CD14-positive monocyte (primary cell): ENCODE measurements around the gene CSNK1G2. TPM values are rescaled to one million over a fixed set of nuclear protein-coding genes. Genes with fewer than 3 reads are reported as not detected.
A peak's percentile ranks its signal among the peaks of the same experiment; 100 is the strongest.

Source experiments
- DNase-seq, 3 donors: peaks; one replicate each; pipeline ENCODE4 v3.0.0-alpha.2; 2011 to 2022
- H2AFZ ChIP-seq: 2 replicates; pipeline ENCODE4 v1.6.0; 2012; ENCODE audit warnings: mild to moderate bottlenecking, low read depth, low read length, inconsistent platforms; ENCODE audit not compliant: insufficient read depth, poor library complexity, severe bottlenecking
- H3K27ac ChIP-seq, 2 donors: 1 replicate in 1 of 2; 2 replicates in 1 of 2; pipeline ENCODE4 v1.5.1; 2012 to 2013; ENCODE audit warnings: low read length in 2 of 2, control low read depth in 1 of 2, inconsistent platforms in 1 of 2, low read depth in 1 of 2, mild to moderate bottlenecking in 1 of 2
- H3K27me3 ChIP-seq, 2 donors: one replicate each; pipeline versions ENCODE4 v1.6.0 to v1.6.1; 2011 to 2013; ENCODE audit warnings: low read length in 2 of 2; ENCODE audit not compliant: control insufficient read depth in 2 of 2, insufficient read depth in 2 of 2
- H3K36me3 ChIP-seq, 2 donors: replicated peaks in 1 of 2; 1 replicate in 1 of 2; 2 replicates in 1 of 2; pipeline versions ENCODE4 v1.5.1 to v1.6.1; 2012 to 2013; ENCODE audit warnings: low read length in 2 of 2, control low read depth in 1 of 2, inconsistent platforms in 1 of 2, mild to moderate bottlenecking in 1 of 2; ENCODE audit not compliant: insufficient read depth in 2 of 2, control insufficient read depth in 1 of 2
- H3K4me1 ChIP-seq, 2 donors: 1 replicate in 1 of 2; 2 replicates in 1 of 2; pipeline versions ENCODE4 v1.5.1 to v1.6.1; 2012 to 2013; ENCODE audit warnings: low read length in 2 of 2, control low read depth in 1 of 2, inconsistent platforms in 1 of 2, mild to moderate bottlenecking in 1 of 2, moderate library complexity in 1 of 2; ENCODE audit not compliant: insufficient read depth in 2 of 2, control insufficient read depth in 1 of 2
- H3K4me2 ChIP-seq: replicated peaks from 2 replicates; pipeline ENCODE3; 2012; ENCODE audit warnings: low read length, moderate library complexity, mild to moderate bottlenecking; ENCODE audit not compliant: poor library complexity, severe bottlenecking; ENCODE audit errors: extremely low read depth
- H3K4me3 ChIP-seq, 3 experiments: fragments of 200-600 bp in 1 of 3; sonication (generic) in 1 of 3; replicated peaks in 1 of 3; 1 replicate in 2 of 3; 2 replicates in 1 of 3; pipeline ENCODE4 v1.5.1; 2011 to 2013; ENCODE audit warnings: low read length in 3 of 3, mild to moderate bottlenecking in 3 of 3, control low read depth in 2 of 3, low read depth in 2 of 3, inconsistent platforms in 1 of 3, moderate library complexity in 1 of 3
- H3K79me2 ChIP-seq: 2 replicates; pipeline ENCODE4 v1.6.0; 2012; ENCODE audit warnings: mild to moderate bottlenecking, control low read depth, inconsistent platforms, low read length, moderate library complexity; ENCODE audit not compliant: insufficient read depth
- H3K9ac ChIP-seq: 2 replicates; pipeline ENCODE4 v1.6.0; 2017; ENCODE audit warnings: low read length, mild to moderate bottlenecking; ENCODE audit not compliant: insufficient read depth, poor library complexity, severe bottlenecking
- H3K9me3 ChIP-seq, 2 donors: replicated peaks in 1 of 2; 1 replicate in 1 of 2; 2 replicates in 1 of 2; pipeline versions ENCODE4 v1.5.1 to v1.6.1; 2012 to 2013; ENCODE audit warnings: low read length in 2 of 2, control low read depth in 1 of 2; ENCODE audit not compliant: control insufficient read depth in 1 of 2, insufficient read depth in 1 of 2
- H4K20me1 ChIP-seq: 2 replicates; pipeline ENCODE4 v1.6.0; 2012; ENCODE audit warnings: mild to moderate bottlenecking, low read length, control low read depth, moderate library complexity; ENCODE audit not compliant: insufficient read depth
- H3K27ac Mint-ChIP-seq, 7 donors: one replicate each; pipeline ENCODE4 v1.8.0; 2020; ENCODE audit warnings: mild to moderate bottlenecking in 7 of 7, mixed read lengths in 7 of 7, moderate library complexity in 6 of 7, inconsistent platforms in 2 of 7
- H3K27me3 Mint-ChIP-seq, 3 donors: one replicate each; pipeline ENCODE4 v1.8.0; 2021 to 2022; ENCODE audit warnings: low read depth in 3 of 3, mild to moderate bottlenecking in 3 of 3, mixed read lengths in 3 of 3, moderate library complexity in 3 of 3, inconsistent platforms in 1 of 3
- H3K36me3 Mint-ChIP-seq, 2 donors: one replicate each; pipeline ENCODE4 v1.8.0; 2020; ENCODE audit warnings: mixed read lengths in 2 of 2, inconsistent platforms in 1 of 2, mild to moderate bottlenecking in 1 of 2
- H3K4me1 Mint-ChIP-seq: one replicate; pipeline ENCODE4 v1.8.0; 2020; ENCODE audit warnings: mild to moderate bottlenecking, mixed read lengths
- H3K4me3 Mint-ChIP-seq, 2 donors: one replicate each; pipeline ENCODE4 v1.8.0; 2020; ENCODE audit warnings: mild to moderate bottlenecking in 2 of 2, mixed read lengths in 2 of 2, moderate library complexity in 1 of 2
- H3K9me3 Mint-ChIP-seq, 7 donors: one replicate each; pipeline ENCODE4 v1.8.0; 2020 to 2022; ENCODE audit warnings: mixed read lengths in 7 of 7, mild to moderate bottlenecking in 6 of 7, moderate library complexity in 6 of 7, inconsistent platforms in 2 of 7
- CTCF ChIP-seq: fragments of 200-600 bp; IDR thresholded peaks from one replicate; pipeline ENCODE4 v1.8.0; 2022; ENCODE audit warnings: antibody characterized with exemption, mild to moderate bottlenecking
- WGBS: methylation state at CpG from one replicate; pipeline ENCODE4 v1.1.5; 2013; ENCODE audit warnings: missing lambda C conversion rate; ENCODE audit not compliant: insufficient coverage; 5-methylcytosine and 5-hydroxymethylcytosine counted together
- intact Hi-C, 2 donors: fragments of 100-400 bp; cut with micrococcal nuclease; formaldehyde crosslinking; loops; one replicate each; pipeline versions ENCODE4 v1.15.0 to v1.15.1; 2023
- polyA plus RNA-seq, 3 donors: library from polyadenylated mRNA; depleted of rRNA in 1 of 3; unstranded in 2 of 3; stranded (reverse) in 1 of 3; fragments of 300-500 nt in 2 of 3; fragments of >200 nt in 1 of 3; fragmentation: Illumina TruSeq in 2 of 3; gene quantifications; 1 replicate in 2 of 3; 2 replicates in 1 of 3; pipeline ENCODE4 v1.2.3, GENCODE V29; 2012 to 2021

Gene CSNK1G2
- polyA plus RNA-seq, 3 donors, result 10.8 to 215 (median 20.3) TPM

GRCh38 chr19:1953441-1954094 is 12.6 kb downstream of the CSNK1G2 start:
- Histone ChIP-seq H4K20me1 (peaks cover 100% of the 10 kb centered on the region), H3K36me3 (peaks cover 33 to 55% of the 10 kb centered on the region in 2 donors), H3K9me3 (no peaks in the 10 kb centered on the region), H3K79me2 (peaks cover 97% of the 10 kb centered on the region), H3K4me3 (no peak overlapping the region), H3K27me3 (no peaks in the 10 kb centered on the region), H3K27ac (no peak overlapping the region), H3K4me1 (peaks cover 9 to 23% of the 10 kb centered on the region in 2 donors), H2AFZ (no peak overlapping the region), H3K4me2 (no peak overlapping the region), H3K9ac (no peak overlapping the region)
- intact Hi-C loops, result no loop called here
- Mint-ChIP-seq H3K36me3 (peaks cover 23 to 49% of the 10 kb centered on the region in 2 donors), H3K4me1 (peaks cover 16% of the 10 kb centered on the region), H3K27ac (peak overlapping the region in 1 of 7 donors; percentile 54), H3K4me3 (no peak overlapping the region), H3K27me3 (no peaks in the 10 kb centered on the region), H3K9me3 (no peaks in the 10 kb centered on the region)
- WGBS, result 96% methylated on average over 28 of the region's 32 CpGs
- no peak for DNase-seq
- TF ChIP-seq CTCF, result no peak

- Histone ChIP-seq H3K9ac (no peak overlapping the region), H3K27me3 (no peaks in the 10 kb centered on the region), H2AFZ (no peak overlapping the region), H3K4me1 (peaks cover 0 to 13% of the 10 kb centered on the region in 2 donors), H4K20me1 (peaks cover 99% of the 10 kb centered on the region), H3K4me3 (no peak overlapping the region), H3K27ac (no peak overlapping the region), H3K79me2 (peaks cover 93% of the 10 kb centered on the region), H3K36me3 (peaks cover 31 to 51% of the 10 kb centered on the region in 2 donors), H3K9me3 (no peaks in the 10 kb centered on the region), H3K4me2 (no peak overlapping the region)
- H3K9me3 Mint-ChIP-seq, result no peaks in the 10 kb centered on the region
- TF ChIP-seq CTCF, result no peak
- no peak overlapping the region for H3K27ac Mint-ChIP-seq
- no peak overlapping the region for H3K4me3 Mint-ChIP-seq
- H3K36me3 Mint-ChIP-seq, result peaks cover 19 to 46% of the 10 kb centered on the region in 2 donors
- intact Hi-C loops, result no loop called here
- peaks cover 7% of the 10 kb centered on the region for H3K4me1 Mint-ChIP-seq
- H3K27me3 Mint-ChIP-seq, result no peaks in the 10 kb centered on the region
- DNase-seq, result no peak
- WGBS, result 97% methylated on average over 12 of the region's 15 CpGs
These were observed 13.6 kb downstream of the CSNK1G2 start for GRCh38 chr19:1954532-1954933.
